GM19395 (cell line): ENCODE measurements around the gene OXSR1.
A peak's percentile ranks its signal among the peaks of the same experiment; 100 is the strongest.

Source experiments
- ATAC-seq: cut with Tn5 transposase; IDR thresholded peaks from one replicate; pipeline ENCODE4 v1.9.1; 2021; ENCODE audit warnings: mild to moderate bottlenecking, moderate library complexity; ENCODE audit not compliant: unreplicated experiment

Gene OXSR1

GRCh38 chr3:38164952-38165721 lies at the start of gene OXSR1:
Gene OXSR1, plus strand, starts transcription at chr3:38165537. Its CDS starts 340 bp downstream, at chr3:38165877.
- peak; percentile 96 for ATAC-seq

- no peak for ATAC-seq
Measured at GRCh38 chr3:38115645-38116427, 49.5 kb upstream of the OXSR1 start.

DNA sequence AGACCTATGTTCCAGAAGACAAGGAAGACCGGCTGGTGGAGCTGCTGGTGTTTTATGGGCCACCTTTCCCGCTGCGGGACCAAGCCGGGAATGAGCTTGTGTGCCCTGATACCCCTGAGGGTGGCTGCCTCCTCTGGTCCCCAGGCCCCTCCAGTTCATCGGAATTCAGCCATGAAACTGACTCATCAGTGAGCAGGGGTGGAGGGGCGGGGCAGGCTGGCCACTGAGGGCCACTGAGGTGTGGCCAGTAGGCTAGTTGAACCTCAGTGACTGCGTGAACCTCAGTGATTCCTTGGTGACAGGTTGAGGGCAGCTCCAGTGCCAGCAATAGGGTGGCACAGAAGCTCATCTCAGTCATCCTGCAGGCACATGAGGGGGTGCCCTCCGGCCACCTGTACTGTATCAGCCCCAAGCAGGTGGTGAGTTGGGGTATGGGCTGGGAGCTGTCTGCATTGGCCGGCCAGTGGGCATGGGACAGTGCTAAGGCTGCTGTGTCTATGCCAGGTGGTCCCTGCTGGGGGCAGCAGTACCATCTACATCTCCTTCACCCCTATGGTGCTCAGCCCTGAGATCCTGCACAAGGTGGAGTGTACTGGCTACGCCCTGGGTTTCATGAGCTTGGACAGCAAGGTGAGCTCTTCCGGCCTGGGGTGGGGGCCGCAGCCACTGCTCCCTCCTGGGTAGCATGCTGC lies 48.7 kb upstream of the OXSR1 start:
- no peak for ATAC-seq

GRCh38 chr3:38117163-38117716 lies 48.1 kb upstream of the OXSR1 start:
- ATAC-seq: no peak

DNA sequence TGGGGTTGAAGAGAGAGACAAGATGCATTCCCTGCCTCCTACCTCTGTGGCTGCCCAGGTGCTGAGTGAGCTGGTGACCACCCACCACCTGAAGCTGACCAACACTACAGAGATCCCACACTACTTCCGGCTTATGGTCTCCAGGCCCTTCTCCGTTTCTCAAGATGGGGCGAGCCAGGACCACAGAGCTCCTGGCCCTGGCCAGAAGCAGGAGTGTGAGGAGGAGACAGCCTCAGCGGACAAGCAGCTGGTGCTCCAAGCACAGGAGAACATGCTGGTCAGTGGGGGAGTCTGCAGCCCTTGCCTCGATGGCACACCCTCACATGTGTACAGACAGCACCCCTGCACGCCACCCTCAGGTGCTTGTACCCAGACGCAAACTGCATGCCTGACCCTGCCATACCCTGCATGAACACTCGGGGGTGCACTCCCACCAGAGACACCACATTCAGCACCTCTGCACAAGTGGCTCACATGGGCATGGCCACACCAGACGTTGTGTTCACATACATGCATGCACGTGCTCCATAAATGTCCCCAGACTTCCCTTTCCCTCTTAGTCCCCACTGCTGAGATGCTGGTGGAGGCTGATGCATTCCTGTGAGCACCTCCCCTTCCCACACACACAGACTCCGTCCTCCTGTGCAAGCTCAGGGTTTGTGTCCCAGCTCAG lies 47.5 kb upstream of the OXSR1 start:
- peak; percentile 80 for ATAC-seq

GRCh38 chr3:38118421-38119247 lies 46.7 kb upstream of the OXSR1 start:
- ATAC-seq: no peak

- ATAC-seq: no peak
Measured at GRCh38 chr3:38119248-38119544, 46.1 kb upstream of the OXSR1 start.

DNA sequence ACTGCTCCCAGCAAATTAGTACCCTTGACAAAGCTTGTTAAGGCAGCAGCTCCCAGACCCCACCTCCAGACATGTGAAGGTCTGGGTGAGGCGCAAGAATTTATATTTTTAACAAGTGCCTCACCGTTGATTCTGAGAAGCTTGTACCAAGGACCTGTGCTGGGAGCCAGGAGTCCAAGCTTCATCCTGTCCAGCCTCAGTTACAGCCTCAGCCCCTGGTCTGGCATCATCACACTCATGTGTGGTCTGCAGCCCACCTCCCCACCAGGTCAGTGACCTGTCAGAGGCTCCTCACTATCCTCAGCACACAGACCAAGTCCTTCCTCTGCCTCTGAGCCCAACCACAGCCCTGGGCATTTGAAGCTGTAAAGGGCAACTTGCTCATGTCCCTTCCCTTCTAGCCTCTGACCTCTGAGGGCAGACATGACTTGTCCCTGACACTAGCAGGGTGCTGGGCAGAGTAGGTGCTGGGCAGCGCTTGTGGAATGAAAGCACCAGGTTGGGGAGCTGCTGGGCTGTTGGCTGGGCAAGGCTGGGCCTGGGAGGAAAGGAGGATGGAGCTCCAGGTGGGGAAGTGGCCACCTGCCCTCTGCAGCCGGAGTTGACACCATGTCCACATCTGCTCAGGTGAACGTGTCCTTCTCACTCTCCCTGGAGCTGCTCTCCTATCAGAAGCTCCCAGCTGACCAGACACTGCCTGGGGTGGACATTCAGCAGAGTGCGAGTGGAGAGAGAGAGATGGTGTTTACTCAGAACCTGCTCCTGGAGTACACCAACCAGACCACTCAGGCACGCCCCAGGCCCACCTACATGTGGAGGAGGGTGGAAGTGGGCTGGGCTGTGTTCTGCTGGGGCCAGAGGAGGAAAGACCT lies 45.3 kb upstream of the OXSR1 start:
- no peak for ATAC-seq

GRCh38 chr3:38120693-38121450 lies 44.5 kb upstream of the OXSR1 start:
- ATAC-seq: no peak

DNA sequence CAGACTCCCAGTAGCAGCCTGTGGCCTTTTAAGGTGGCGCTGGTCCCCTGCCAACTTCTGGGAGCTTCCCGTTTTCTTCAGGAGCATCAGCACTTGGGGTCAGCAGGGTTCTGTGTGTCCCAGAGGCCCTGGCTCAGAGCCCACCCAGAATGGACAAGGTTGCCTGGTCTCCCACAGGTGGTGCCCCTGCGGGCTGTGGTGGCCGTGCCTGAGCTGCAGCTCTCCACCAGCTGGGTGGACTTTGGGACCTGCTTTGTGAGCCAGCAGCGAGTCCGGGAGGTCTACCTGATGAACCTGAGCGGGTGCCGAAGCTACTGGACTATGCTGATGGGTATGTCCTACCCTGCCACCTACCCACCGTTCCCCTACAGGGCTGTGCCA lies 43.9 kb upstream of the OXSR1 start:
- no peak for ATAC-seq

GRCh38 chr3:38121832-38122461 lies 43.4 kb upstream of the OXSR1 start:
- ATAC-seq: no peak

GRCh38 chr3:38122712-38123290 lies 42.5 kb upstream of the OXSR1 start:
- ATAC-seq: no peak

- no peak for ATAC-seq
Measured at GRCh38 chr3:38124324-38125122, 40.8 kb upstream of the OXSR1 start.

- ATAC-seq: no peak
Measured at GRCh38 chr3:38125305-38126120, 39.8 kb upstream of the OXSR1 start.

- no peak for ATAC-seq
Measured at GRCh38 chr3:38126121-38126892, 39.0 kb upstream of the OXSR1 start.
